HG02610 (cell line): ENCODE data around the gene CCDC201.

Experiments used
- ATAC-seq: cut with Tn5 transposase; IDR thresholded peaks from one replicate; pipeline ENCODE4 v1.9.1; 2021; ENCODE audit warnings: mild to moderate bottlenecking, moderate library complexity; ENCODE audit not compliant: unreplicated experiment

The CCDC201 gene

DNA sequence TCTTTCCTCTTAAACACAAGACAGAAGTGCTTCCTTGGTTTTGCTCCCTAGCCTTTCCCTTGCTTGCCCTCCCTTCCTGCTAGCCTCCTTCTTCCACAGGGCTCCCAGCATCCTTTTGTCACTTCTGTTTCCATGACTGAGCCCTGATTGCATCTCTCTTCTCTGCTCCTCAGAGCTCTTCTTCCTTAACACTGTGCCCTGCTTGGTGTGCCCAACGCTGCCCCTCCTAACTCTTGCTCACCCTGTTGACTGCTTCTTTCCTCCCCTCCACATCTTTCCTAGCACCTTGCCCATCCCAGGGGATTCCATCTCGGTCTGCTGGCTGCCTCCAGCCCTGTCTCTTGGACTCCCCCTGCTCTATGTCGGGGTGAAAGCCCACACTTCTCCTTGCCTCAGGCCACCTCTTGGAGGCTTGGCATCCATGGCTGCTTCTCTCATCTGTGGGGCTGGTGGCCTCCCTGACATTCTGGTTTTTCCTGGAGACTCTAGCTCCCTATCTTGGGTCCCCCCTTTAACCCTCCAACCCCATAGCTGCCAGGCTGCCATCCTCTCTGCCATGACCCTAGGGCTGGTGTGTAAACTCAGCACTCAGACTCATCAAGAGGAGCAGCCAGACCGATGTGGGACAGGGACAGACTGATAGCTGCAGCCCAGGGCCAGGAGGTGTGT lies 21.2 kb upstream of the CCDC201 start:
- ATAC-seq = no peak

DNA sequence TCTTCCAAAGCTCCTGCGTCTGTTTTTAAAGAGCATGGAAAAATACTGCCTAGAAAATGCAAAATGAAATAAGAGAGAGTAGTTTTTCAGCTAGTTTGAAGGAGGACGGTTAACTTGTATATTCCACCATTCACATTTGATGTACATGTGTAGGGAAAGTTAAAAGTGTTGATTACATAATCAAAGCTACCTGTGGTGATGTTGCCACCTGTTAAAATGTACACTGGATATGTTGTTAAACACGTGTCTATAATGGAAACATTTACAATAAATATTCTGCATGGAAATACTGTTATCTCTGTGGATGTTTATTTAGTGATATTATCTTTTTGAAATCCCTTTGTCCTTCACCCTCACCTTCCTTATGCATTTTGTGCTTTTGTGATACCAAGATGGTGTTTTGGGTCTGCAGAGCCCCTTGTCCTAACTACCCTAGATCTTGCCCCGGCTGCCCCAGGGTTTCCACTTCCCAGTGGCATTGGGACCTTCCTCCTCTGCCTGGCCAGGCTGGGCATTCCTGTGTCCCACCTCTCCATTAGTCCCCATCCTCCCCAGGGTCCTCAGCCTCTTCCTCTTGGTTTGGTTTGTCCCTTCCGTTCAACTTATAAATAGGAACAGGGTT lies 20.6 kb upstream of the CCDC201 start:
- no peak for ATAC-seq

DNA sequence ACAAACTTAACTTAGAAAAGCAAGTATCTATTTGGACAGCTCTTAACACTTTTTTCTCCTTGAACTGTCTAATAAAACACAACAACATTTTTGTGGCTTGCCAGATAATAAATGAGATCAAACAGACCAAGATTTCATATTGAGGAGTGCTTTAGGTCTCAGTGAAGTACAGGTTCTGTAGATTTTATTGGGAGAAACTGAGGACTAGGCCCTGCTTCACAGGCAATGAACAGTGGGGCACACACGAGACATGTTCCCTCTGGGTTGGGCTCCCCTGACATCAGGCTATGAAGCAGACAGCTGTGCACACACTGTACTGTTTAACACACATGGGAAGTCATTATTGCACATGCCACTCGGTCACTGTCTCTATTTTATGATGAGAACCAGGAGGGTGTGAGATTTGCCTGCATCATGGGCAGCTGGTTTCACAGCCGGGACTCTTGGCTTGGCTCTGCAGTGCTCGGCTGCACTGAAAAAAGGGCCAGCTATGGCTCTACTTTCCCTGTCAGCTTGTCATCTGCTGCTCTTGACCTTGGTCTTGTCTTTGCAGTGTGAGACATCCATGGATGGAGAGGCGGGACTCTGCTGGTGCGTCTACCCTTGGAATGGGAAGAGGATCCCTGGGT lies 19.6 kb upstream of the CCDC201 start:
- ATAC-seq = no peak

DNA sequence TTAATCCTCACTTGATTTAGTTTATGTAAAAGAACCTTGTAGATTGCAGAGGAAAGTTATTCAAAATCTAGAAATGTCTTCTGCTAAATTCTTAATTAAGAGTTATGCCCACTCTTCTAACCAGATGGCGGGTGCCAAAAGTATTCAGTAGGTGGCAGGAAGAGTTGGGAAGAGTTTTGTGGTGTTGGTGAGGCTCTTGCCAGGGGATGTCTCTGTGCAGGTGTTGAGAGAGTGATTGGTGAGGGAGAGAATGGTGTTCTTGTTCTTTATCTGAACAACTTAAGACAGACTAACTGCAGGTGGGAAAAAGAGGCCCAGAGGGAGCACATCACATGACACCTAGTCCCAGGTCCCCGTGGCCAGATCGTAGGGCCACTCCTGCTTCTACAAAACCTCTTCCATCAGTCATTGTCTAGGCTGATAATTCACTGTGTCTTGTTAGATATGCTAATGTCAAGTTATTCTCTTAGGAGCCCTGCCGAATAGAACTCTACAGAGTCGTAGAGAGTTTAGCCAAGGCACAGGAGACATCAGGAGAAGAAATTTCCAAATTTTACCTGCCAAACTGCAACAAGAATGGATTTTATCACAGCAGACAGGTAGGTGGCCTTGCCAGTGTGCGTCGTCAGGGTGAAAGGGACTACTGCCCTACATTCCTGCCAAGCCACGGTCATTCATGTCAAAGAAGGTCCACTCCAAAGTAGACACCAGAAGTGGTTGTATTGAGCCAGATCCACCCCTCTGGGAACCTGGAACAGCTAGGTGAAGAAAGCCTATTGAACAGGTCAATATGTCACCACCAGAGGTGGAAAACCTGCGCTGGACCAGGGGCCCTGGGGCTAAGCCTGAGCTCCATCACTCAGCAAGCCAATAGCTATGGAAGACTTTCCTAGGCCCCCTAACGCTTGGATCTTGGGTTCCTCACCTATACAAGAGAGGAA lies 18.9 kb upstream of the CCDC201 start:
- no peak for ATAC-seq

DNA sequence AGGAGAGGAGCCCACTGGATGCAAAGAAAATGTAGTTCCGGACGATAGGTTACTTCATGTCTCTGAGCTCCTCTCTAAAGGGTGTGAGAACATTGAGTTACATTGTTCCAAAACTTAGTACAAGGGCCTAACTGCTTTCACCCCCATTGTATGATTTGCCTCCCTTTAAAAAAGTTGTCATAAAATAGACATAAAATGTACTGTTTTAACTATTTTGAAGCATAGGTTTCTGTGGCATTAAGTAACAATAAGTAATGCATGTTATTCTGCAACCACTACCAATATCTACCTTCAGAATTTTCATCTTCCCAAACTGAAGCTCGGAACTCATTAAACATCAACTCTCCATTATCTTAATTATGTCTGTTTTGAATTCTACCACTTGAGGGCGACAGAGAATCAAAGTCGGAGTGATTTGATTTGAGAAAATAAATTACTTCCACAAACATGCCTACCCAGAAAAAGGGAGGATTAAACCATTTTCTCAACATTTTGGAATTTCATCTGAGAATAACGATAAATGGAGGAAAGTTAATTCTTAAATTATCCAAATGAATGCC lies 18.1 kb upstream of the CCDC201 start:
- no peak for ATAC-seq

DNA sequence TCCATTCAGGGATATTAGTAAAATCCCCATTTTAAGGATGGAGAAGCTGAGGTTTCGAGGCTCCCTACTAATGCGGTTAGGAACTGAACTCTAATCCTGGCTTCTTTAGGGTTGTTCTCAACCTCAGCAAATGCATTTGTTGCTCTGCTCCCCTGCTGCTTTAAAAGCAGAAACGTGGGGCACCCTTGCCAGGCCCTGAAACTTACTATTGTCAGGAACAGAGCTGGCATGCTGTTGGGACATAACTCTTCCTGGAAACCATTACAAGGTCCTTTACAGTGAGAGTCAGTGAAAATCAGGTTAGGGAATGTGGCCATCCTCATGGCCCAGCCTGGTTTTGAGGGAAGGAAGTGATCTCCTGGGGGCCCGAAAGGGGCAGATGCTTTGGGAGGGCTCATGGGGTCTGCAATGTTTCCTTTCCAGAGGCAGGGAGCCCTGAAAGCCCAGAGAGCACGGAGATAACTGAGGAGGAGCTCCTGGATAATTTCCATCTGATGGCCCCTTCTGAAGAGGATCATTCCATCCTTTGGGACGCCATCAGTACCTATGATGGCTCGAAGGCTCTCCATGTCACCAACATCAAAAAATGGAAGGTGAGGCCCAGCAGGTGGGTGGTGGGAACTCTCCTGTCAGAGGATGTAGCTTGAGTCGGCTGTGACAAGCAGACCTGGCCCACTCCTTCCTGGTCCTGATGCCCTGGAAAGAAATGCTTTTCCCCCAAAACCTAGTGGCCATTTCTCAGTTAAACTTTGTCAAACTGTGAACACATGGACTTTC lies 17.4 kb upstream of the CCDC201 start:
- ATAC-seq = no peak

DNA sequence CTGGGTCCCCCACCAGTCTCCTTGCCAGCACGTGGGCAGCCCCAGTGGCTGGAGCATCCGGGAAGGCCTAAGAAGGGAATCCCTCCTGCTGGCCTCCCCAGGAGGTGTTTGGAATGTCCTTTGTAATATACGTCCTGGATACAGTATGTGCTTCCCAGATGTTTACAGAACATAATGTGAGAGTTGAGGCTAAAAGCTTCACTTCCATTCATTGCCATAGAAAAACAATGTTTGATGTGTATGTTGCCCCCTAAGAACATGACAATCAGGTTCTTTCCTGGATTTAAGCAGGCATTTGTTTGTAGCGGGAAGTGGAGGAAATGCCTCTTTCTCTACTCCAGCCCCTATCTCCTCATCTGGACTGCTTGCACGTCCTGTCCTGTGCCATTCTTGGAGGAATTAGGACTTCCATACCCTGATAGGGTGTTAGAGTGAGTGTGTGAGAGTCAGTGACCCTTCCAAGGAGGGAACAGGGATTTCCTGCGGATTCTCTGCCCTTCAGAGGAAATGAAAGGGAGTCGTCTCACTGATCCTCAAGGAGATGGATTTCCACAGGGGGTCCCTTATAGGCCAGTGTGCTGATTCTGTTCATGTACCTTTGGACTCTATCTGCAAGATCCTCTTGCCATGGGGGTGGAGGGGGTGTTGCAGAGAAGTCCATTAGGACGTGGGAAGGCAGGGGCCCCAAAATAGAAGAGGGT lies 16.6 kb upstream of the CCDC201 start:
- ATAC-seq = no peak

DNA sequence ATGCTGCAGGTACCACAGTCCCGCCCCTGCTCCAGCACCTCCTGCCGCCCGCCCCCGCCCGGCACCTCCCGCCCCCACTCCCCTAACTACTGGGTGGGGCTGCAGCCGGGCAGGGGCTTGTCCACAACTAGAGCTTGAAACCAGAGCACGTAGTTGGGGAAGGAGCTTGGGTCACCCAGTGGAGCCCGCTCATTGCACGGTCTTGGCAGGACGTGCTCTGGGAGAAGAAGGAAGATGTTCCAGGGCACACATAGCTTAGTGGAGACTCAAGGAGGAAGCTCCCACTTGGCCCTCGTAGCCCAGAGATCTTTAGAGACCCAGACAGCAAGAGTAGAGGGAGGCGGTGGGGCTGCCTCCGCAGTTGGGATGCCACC lies 16.1 kb upstream of the CCDC201 start:
- no peak for ATAC-seq

DNA sequence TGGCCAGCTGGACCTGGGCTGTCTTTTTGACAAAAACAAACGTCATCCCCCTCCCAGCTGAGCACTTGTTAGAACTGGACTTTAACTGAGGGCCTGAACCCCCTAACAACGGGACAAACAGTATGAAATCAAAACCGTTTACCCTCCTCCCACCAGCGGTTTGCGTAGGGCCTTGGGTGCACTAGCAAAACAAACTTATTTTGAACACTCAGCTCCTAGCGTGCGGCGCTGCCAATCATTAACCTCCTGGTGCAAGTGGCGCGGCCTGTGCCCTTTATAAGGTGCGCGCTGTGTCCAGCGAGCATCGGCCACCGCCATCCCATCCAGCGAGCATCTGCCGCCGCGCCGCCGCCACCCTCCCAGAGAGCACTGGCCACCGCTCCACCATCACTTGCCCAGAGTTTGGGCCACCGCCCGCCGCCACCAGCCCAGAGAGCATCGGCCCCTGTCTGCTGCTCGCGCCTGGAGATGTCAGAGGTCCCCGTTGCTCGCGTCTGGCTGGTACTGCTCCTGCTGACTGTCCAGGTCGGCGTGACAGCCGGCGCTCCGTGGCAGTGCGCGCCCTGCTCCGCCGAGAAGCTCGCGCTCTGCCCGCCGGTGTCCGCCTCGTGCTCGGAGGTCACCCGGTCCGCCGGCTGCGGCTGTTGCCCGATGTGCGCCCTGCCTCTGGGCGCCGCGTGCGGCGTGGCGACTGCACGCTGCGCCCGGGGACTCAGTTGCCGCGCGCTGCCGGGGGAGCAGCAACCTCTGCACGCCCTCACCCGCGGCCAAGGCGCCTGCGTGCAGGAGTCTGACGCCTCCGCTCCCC lies 15.5 kb upstream of the CCDC201 start, which contains the start of gene IGFBP1:
Gene IGFBP1 (plus strand): TSS at position 304 of the 808 bp plus-strand sequence. CDS start 165 bp downstream, at position 469.
- no peak for ATAC-seq

DNA sequence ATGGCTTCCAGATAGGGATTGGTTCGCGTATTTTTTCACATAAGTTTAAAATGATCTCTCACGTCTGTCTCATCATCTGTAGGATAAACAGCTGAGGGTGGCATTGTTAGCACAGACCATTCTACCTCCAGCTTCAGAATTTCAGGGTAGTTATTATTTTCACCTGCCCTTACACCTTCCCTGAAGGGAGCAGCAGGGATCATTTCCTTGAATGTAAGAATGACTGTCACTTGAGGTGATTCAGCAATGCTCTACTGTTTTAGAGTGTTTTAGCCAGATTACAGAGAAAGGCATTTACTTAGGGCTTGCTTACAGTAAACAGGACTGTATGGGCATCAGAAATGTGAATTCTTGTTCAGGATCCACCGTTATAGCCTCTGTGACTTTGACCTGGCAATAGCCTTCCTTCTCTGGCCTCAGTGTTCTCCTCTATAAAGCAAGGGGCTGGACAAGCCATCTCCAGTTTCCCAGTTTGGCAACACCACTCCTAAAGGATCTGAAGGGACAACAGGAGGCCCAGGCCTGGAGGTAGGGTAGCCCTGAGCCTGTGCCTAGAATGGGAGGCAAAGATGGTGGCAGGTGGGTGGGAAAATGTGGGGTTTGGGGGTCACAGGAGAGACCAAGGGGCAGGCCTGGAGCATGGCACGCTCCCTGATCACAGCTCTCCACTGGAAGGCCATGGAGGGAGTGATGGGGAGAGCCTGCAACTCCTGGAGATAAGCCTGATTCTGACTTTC lies 14.2 kb upstream of the CCDC201 start:
- no peak for ATAC-seq

DNA sequence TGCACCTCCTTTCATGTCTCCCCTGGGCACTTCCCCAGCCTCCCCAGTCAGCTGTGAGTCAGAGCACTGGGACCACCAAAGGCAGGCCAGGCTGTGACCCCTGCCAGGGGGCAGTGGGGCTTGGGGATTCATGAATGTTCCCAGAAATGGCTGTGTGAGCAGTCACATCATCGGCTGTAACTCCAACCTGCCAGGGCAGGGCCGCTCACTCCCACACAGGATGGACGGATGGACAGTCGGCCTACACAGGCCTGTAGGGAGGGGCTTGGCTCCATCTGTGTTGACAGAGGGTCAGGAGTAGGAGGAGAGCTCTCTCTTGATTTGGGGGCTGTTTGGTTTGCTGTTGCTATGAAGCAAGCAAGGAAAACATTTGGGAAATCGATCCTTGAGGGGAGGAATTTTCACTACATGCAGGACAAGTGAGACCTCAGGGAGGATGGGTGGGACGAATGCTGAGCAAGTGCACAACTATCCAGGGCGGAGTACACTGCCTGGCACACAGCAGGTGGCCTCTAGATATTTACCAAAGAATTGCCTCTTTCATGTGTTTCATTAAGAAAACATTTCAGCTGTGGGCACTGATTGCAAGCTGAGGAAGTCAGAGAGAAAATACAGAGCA lies 12.5 kb upstream of the CCDC201 start:
- no peak for ATAC-seq

DNA sequence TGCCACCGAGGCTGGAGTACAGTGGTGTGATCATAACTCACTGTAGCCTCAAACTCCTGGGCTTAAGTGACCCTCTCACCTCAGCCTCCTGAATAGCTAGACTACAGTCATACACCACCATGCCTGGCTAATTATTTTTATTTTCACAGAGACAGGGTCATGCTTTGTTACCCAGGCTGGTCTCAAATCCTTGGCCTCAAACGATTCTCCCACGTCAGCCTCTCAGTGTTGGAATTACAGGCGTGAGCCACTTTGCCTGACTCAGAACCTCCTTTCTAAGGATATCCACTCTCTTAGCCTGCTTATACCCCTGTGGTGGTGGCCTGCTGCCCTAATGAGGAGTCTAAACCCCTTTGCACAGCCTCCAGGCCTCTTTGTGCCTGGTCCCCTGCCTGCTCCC lies 11.3 kb upstream of the CCDC201 start:
- no peak for ATAC-seq

DNA sequence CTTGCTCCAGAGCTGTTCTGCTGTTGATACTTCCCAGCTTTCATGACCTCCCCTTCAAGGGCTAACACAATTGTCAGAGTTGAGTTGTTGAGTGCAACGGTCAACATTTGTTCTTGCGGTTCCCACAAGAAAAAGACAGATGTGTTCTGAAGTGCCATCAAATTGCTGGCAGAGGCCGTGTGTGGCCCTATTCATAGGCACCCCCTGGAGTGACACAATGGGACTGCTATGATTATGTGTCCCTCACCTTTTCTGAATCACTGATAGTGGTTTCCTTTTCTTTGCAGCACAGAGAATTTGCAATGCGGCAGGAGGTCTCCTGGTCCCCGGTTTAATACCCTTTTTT lies 9.6 kb upstream of the CCDC201 start:
- no peak for ATAC-seq

DNA sequence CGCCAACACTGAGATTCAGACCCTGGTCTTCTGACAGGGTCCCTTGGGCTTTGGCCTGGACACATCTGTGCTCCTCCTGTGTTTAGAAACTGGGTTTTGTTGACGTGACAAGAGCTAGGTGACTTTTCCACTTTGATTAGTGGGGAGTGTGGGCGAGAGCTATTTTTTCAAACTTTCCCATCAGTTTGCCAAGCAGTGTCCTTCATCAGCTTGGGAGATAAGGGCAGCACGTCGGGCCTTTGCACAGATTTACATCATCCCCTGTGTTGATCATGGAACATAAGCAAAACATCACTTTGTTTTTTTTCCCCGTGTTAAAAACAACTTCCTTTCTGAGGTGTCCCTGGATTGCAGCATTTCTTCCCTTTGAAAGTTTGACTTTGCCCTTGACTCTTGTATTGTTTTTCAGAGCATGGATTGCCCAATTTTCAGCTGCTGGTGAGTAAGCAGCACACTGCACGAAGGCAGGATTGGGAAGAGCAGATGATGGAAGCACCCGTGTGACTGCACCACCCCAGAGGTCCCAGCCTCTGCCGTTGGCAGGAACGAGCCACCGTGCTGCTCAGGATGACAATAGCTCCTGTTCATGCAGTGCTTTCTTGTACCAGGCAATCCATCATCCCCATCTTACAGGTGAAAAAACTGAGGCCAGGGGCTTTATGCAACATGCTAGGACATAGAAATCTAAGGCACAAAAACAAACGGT lies 9.0 kb upstream of the CCDC201 start:
- no peak for ATAC-seq

DNA sequence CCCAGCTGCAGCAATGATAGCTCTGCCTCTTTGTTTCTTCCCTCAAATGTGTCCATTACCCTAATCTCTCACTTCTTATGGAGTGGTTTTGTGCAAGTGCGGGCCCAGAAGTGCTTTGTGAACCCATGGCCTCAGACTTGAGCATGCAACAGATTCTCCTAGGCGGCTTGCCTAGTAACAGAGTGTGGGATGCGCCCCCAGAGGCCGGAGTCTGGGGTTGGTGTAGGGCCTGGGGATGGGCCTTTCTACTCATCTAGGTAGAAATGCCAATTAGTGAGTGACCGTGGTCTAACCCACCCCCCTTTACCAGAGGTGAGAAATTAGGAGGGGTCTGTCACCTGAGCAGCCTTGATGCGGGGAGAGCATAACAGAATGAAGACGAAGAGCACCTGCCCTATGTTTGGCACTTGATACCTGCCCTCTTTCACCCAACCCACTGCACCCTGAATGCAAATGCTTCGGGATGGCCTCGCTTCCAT lies 8.4 kb upstream of the CCDC201 start:
- ATAC-seq = no peak

DNA sequence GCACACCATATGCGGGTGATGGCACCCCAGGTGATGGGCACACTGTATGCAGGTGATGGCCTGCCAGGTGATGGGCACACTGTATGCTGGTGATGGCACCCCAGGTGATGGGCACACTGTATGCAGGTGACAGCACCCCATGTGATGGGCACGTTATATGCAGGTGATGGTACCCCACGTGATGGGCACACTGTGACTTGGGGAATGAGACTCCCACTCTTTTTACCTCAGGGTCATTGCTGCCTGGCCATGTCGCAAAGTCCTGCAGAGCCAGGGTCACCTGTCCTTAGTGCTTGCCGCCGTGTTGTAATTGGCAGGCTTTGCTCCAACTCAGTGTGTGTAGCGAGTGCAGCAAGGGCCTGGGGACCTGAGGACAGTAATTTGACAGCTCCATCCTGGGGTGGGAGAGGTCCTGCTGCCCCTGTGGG lies 7.6 kb upstream of the CCDC201 start:
- ATAC-seq = no peak
